Activated CD4-positive, alpha-beta T cell treated with anti-CD3 and anti-CD28 coated beads for 36 hours (primary cell): ENCODE measurements around the gene AP2A1. TPM values are rescaled to one million over a fixed set of nuclear protein-coding genes. Genes with fewer than 3 reads are reported as not detected.

Experiments
- ATAC-seq: fragments of 200-7000 bp; cut with Tn5 transposase; one replicate; pipeline ENCODE4 v1.10.0; 2021; ENCODE audit warnings: mild to moderate bottlenecking, moderate library complexity
- CTCF ChIA-PET: fragments of 350-600 bp; sonication (Branson Sonifier 250); formaldehyde crosslinking; loops from one replicate; lab custom pipeline; 2021; ENCODE audit warnings: antibody characterized with exemption; lab: Charles Lee
- POLR2A ChIA-PET: fragments of 350-600 bp; sonication (Branson Sonifier 250); formaldehyde crosslinking; loops from one replicate; lab custom pipeline; 2021; ENCODE audit warnings: antibody characterized with exemption, inconsistent platforms; lab: Charles Lee
- DNase-seq: peaks from one replicate; pipeline ENCODE4 v3.0.0-alpha.2; 2020
- H3K27ac Mint-ChIP-seq: one replicate; pipeline ENCODE4 v1.8.0; 2021; ENCODE audit warnings: mixed read lengths
- H3K27me3 Mint-ChIP-seq: one replicate; pipeline ENCODE4 v1.8.0; 2021; ENCODE audit warnings: mixed read lengths
- H3K36me3 Mint-ChIP-seq: one replicate; pipeline ENCODE4 v1.8.0; 2021; ENCODE audit warnings: low read depth, mixed read lengths
- H3K4me1 Mint-ChIP-seq: one replicate; pipeline ENCODE4 v1.8.0; 2021; ENCODE audit warnings: mixed read lengths
- H3K4me3 Mint-ChIP-seq: one replicate; pipeline ENCODE4 v1.8.0; 2021; ENCODE audit warnings: mild to moderate bottlenecking, moderate library complexity, mixed read lengths
- H3K9me3 Mint-ChIP-seq: one replicate; pipeline ENCODE4 v1.8.0; 2021; ENCODE audit warnings: low read depth, mixed read lengths
- intact Hi-C, 2 experiments: fragments of 100-400 bp; cut with DNase I in 1 of 2; cut with micrococcal nuclease in 1 of 2; formaldehyde crosslinking; loops; one replicate each; pipeline versions ENCODE4 v1.14.2 to v1.15.1; 2022 to 2024; cut with DNase I, micrococcal nuclease
- microRNA-seq: library from miRNA; unstranded; fragments of <30 nt; microRNA quantifications from one replicate; pipeline ENCODE4 v1.2.0, GENCODE V29; 2021; ENCODE audit warnings: borderline replicate concordance
- total RNA-seq, 2 experiments: library from RNA; stranded (reverse); gene quantifications; one replicate each; pipeline ENCODE4 v1.2.3, GENCODE V29; 2021

AP2A1 gene
- total RNA-seq, 2 experiments from 2014 or later = 79.4 to 102 TPM

DNA sequence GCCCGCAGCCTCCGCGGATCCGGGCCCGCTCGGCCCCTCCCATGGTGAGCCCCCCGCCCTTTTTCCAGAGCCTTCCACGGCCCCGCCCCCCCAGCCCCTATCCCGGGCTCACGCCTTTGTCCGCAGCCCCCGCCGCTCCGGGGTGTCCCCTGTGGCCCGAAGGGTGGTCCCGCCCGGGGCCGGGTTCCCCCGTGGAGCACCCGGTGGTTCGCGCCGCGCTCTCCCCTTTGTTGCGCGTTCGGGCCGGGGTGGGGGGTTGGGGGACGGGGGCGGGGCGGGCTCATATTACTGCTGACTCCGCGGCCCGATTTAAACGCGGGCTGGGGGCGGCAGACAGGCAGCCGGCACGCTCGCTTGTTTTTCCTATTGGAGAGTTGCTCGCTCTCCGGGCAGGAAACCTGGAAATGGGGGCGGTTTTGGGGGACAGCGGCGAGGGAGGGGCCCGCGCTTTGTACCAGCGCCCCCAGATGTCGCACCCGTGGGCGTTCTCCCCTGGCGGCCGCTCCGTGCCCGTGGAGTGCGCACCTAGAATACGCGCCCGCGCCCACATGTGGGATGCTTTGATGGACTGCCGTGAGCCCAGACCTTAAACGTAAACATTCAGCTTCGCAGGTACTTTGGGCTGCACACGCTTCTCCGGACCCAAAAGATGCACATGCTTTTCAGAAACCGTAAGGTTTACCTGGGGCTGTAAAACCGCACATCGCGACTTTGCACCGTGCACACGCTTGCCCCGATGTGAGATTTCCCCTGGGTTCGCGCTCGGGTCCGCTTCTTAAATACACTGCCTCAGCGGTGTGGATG, 84.9 kb downstream of the AP2A1 start:
- Mint-ChIP-seq H3K9me3 (peaks cover 11% of the 10 kb centered on the region), H3K27me3 (no peaks in the 10 kb centered on the region), H3K4me3 (peak overlapping the region; percentile 85), H3K4me1 (peaks cover 36% of the 10 kb centered on the region), H3K27ac (peak overlapping the region; percentile 68), H3K36me3 (peaks cover 23% of the 10 kb centered on the region)
- ChIA-PET CTCF (interaction anchor here (0.7 kb wide), 1 partner anchor 171 kb away, joined by 3 read pairs; no protein-coding TSS in a partner anchor), POLR2A (interaction anchor here (1.5 kb wide), 1 partner anchor 39 kb away, joined by 3 read pairs; the partner anchor contains the start of gene FUZ)
- ATAC-seq (no peak), DNase-seq (peak; percentile 54)
- intact Hi-C loops = loop anchor here (1.0 to 2.0 kb wide), 6 partner anchors 16 to 355 kb away; partner anchors contain the start of genes ATF5 (in 1 of the 2), BCL2L12 (in 1 of the 2), FUZ (in 1 of the 2) and IRF3 (in 1 of the 2)

GRCh38 chr19:49852631-49853126, 85.9 kb downstream of the AP2A1 start:
- peak; percentile 16 for DNase-seq
- peaks cover 11% of the 10 kb centered on the region for H3K9me3 Mint-ChIP-seq
- peaks cover 36% of the 10 kb centered on the region for H3K4me1 Mint-ChIP-seq
- peak overlapping the region; percentile 15 for H3K27ac Mint-ChIP-seq
- ATAC-seq = no peak
- CTCF ChIA-PET = no interaction called here
- H3K27me3 Mint-ChIP-seq = no peaks in the 10 kb centered on the region
- peak overlapping the region; percentile 85 for H3K4me3 Mint-ChIP-seq
- POLR2A ChIA-PET = interaction anchor here (1.4 kb wide), 1 partner anchor 17 kb away, joined by 3 read pairs; no protein-coding TSS in a partner anchor
- peaks cover 23% of the 10 kb centered on the region for H3K36me3 Mint-ChIP-seq
- intact Hi-C loops = loop anchor here in 1 of 2 experiments (1.0 kb wide), 1 partner anchor 15 kb away; the partner anchor contains the start of gene PNKP

GRCh38 chr19:49853852-49854377, 87.1 kb downstream of the AP2A1 start:
- Mint-ChIP-seq H3K9me3 (peaks cover 9% of the 10 kb centered on the region), H3K27me3 (no peaks in the 10 kb centered on the region), H3K27ac (no peak overlapping the region), H3K4me3 (no peak overlapping the region), H3K4me1 (peaks cover 26% of the 10 kb centered on the region), H3K36me3 (peaks cover 28% of the 10 kb centered on the region)
- intact Hi-C loops = no loop called here
- POLR2A ChIA-PET = interaction anchor here (1.4 kb wide), 1 partner anchor 16 kb away, joined by 3 read pairs; no protein-coding TSS in a partner anchor
- ATAC-seq = no peak
- DNase-seq = peak; percentile 7
- CTCF ChIA-PET = interaction anchor here (1.0 kb wide), 1 partner anchor 10 kb away, joined by 4 read pairs; no protein-coding TSS in a partner anchor

DNA sequence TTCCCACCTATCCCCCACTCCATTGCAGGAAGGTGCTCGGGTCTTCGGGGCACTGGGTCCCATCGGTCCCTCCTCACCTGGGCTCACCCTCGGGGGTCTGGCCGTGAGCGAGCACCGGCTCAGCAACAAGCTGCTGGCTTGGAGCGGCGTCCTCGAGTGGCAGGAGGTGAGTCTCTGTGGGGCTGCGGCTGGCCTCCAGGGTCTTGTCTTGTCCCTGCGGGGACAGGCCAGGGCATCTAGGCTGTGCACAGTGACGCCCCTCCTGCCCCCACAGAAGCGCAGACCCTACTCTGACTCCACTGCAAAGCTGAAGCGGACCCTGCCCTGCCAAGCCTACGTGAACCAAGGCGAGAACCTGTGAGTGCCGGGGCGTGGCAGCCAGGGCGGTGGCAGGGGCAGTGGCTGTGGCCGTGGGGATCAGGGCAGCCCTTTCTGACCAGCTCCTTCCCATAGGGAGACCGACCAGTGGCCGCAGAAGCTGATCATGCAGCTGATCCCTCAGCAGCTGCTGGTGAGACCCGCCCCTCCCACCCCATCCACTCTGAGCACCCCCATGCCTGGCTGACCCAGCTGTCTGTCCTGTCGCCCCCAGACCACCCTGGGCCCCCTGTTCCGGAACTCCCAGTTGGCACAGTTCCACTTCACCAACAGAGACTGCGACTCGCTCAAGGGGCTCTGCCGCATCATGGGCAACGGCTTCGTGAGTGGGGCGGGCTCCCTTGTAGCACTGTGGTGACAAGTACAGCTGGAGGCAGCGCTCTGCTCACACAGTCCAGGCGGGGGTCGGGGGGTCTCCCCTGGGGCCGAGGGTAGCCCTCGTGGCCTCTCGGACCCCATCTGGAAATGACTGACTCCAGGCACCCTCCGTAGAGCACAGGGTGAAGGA, 87.8 kb downstream of the AP2A1 start:
- Mint-ChIP-seq H3K4me1 (peaks cover 21% of the 10 kb centered on the region), H3K27me3 (no peaks in the 10 kb centered on the region), H3K9me3 (peaks cover 5% of the 10 kb centered on the region), H3K36me3 (peaks cover 26% of the 10 kb centered on the region), H3K4me3 (no peak overlapping the region), H3K27ac (no peak overlapping the region)
- ATAC-seq = no peak
- POLR2A ChIA-PET = interaction anchor here (0.8 kb wide), 1 partner anchor 172 kb away, joined by 5 read pairs; no protein-coding TSS in a partner anchor
- DNase-seq = peak; percentile 8
- intact Hi-C loops = no loop called here
- CTCF ChIA-PET = interaction anchor here (1.0 kb wide), 1 partner anchor 9 kb away, joined by 4 read pairs; no protein-coding TSS in a partner anchor

- POLR2A ChIA-PET = interaction anchor here (0.8 kb wide), 1 partner anchor 173 kb away, joined by 5 read pairs; no protein-coding TSS in a partner anchor
Measured at GRCh38 chr19:49855277-49855675, 88.5 kb downstream of the AP2A1 start.

GRCh38 chr19:49855676-49856573, 89.1 kb downstream of the AP2A1 start:
- CTCF ChIA-PET = no interaction called here
- Mint-ChIP-seq H3K9me3 (no peaks in the 10 kb centered on the region), H3K4me1 (peaks cover 14% of the 10 kb centered on the region), H3K27me3 (no peaks in the 10 kb centered on the region), H3K36me3 (peaks cover 28% of the 10 kb centered on the region), H3K4me3 (no peak overlapping the region), H3K27ac (no peak overlapping the region)
- ATAC-seq = no peak
- intact Hi-C loops = no loop called here
- DNase-seq = no peak
- POLR2A ChIA-PET = no interaction called here

More at GRCh38 chr19:49855277-49855675, 88.5 kb downstream of the AP2A1 start:
- peaks cover 23% of the 10 kb centered on the region for H3K36me3 Mint-ChIP-seq
- CTCF ChIA-PET = no interaction called here
- no peak overlapping the region for H3K4me3 Mint-ChIP-seq
- no peaks in the 10 kb centered on the region for H3K27me3 Mint-ChIP-seq
- H3K4me1 Mint-ChIP-seq = peaks cover 15% of the 10 kb centered on the region
- no peaks in the 10 kb centered on the region for H3K9me3 Mint-ChIP-seq
- intact Hi-C loops = no loop called here
- ATAC-seq (no peak), DNase-seq (peak; percentile 13)
- H3K27ac Mint-ChIP-seq = no peak overlapping the region

- ATAC-seq = no peak
- peaks cover 14% of the 10 kb centered on the region for H3K4me1 Mint-ChIP-seq
- no peaks in the 10 kb centered on the region for H3K27me3 Mint-ChIP-seq
- H3K9me3 Mint-ChIP-seq = no peaks in the 10 kb centered on the region
- CTCF ChIA-PET = no interaction called here
- peak; percentile 11 for DNase-seq
- intact Hi-C loops = no loop called here
- peaks cover 32% of the 10 kb centered on the region for H3K36me3 Mint-ChIP-seq
- POLR2A ChIA-PET = no interaction called here
- H3K27ac Mint-ChIP-seq = no peak overlapping the region
- no peak overlapping the region for H3K4me3 Mint-ChIP-seq
Measured at GRCh38 chr19:49856574-49857021, 89.8 kb downstream of the AP2A1 start.

Small RNA genes lying within 50 kb of the gene (microRNA-seq; reads per million reads assigned to microRNA genes)
- gene MIR4749 = 4.9 reads per million, percentile 13 among the genes with 10 or more reads in this experiment
- gene MIR6799 = 2.5 reads per million
- 1.8 reads per million for gene MIR6800

Other genes with a start within 250 kb of the AP2A1 start
- 10 to 100 TPM; 10.9 to 13.5 TPM for gene RCN3, start 239.0 kb upstream of the AP2A1 start, total RNA-seq
- 10 to 100 TPM; 71.4 to 73.1 TPM for gene NOSIP, start 186.4 kb upstream of the AP2A1 start, total RNA-seq
- gene PRRG2, start 185.7 kb upstream of the AP2A1 start, total RNA-seq = 1 to 10 TPM in 1 of 2 experiments, under 1 TPM in 1; 0.81 to 1.6 TPM
- gene PRR12, start 175.8 kb upstream of the AP2A1 start, total RNA-seq = 10 to 100 TPM; 21.0 to 22.7 TPM
- gene RRAS, start 126.9 kb upstream of the AP2A1 start, total RNA-seq = 10 to 100 TPM in 1 of 2 experiments, 1 to 10 TPM in 1; 9.7 to 11.7 TPM
- 10 to 100 TPM; 43.3 to 64.0 TPM for gene SCAF1, start 124.8 kb upstream of the AP2A1 start, total RNA-seq
- 100 to 1,000 TPM; 123 to 125 TPM for gene IRF3, start 101.1 kb upstream of the AP2A1 start, total RNA-seq
- 10 to 100 TPM; 79.6 to 93.8 TPM for gene BCL2L12, start 101.1 kb upstream of the AP2A1 start, total RNA-seq
- gene PRMT1, start 89.7 kb upstream of the AP2A1 start, total RNA-seq = 100 to 1,000 TPM; 384 to 448 TPM
- 1 to 10 TPM; 4.1 to 4.4 TPM for gene ADM5, start 77.4 kb upstream of the AP2A1 start, total RNA-seq
- gene CPT1C, start 75.9 kb upstream of the AP2A1 start, total RNA-seq = 1 to 10 TPM; 1.1 to 1.6 TPM
- 1 to 10 TPM; 1.9 to 2.1 TPM for gene TSKS, start 3.7 kb upstream of the AP2A1 start, total RNA-seq
- 10 to 100 TPM; 15.6 to 18.8 TPM for gene FUZ, start 46.3 kb downstream of the AP2A1 start, total RNA-seq
- 10 to 100 TPM; 39.6 to 49.9 TPM for gene MED25, start 51.3 kb downstream of the AP2A1 start, total RNA-seq
- 100 to 1,000 TPM in 1 of 2 experiments, 10 to 100 TPM in 1; 76.9 to 104 TPM for gene PTOV1, start 84.2 kb downstream of the AP2A1 start, total RNA-seq
- gene PNKP, start 100.6 kb downstream of the AP2A1 start, total RNA-seq = 10 to 100 TPM; 59.5 to 65.7 TPM
- 10 to 100 TPM; 16.1 to 20.3 TPM for gene AKT1S1, start 110.4 kb downstream of the AP2A1 start, total RNA-seq
- gene TBC1D17, start 110.7 kb downstream of the AP2A1 start, total RNA-seq = 10 to 100 TPM; 29.1 to 29.6 TPM
- gene IL4I1, start 129.9 kb downstream of the AP2A1 start, total RNA-seq = 10 to 100 TPM; 21.2 to 22.2 TPM
- gene ATF5, start 162.2 kb downstream of the AP2A1 start, total RNA-seq = 10 to 100 TPM; 12.5 to 14.1 TPM
- gene NUP62, start 162.5 kb downstream of the AP2A1 start, total RNA-seq = 100 to 1,000 TPM; 127 to 188 TPM
- not detected for gene SIGLEC11, start 194.2 kb downstream of the AP2A1 start, total RNA-seq